ENCODE results near the gene JPH3. TPM values are rescaled to one million over a fixed set of nuclear protein-coding genes. Genes with fewer than 3 reads are reported as not detected.

JPH3 gene
- total and polyA plus RNA-seq, 2 experiments from 2014 or later = 1.8 to 4.8 TPM

GRCh38 chr16:87720446-87720845 lies 118.1 kb downstream of the JPH3 start:
- Histone ChIP-seq H3K36me3 (replicated peaks; ENCODE audit: insufficient read depth, low read depth) (no peaks in the 10 kb centered on the region), H3K9me2 (replicated peaks; ENCODE audit: insufficient read depth) (no peaks in the 10 kb centered on the region), H4K20me1 (ENCODE audit: insufficient read depth, poor library complexity, severe bottlenecking) (peaks cover 2% of the 10 kb centered on the region)

GRCh38 chr16:87721622-87722585 lies 119.6 kb downstream of the JPH3 start:
- WGBS (ENCODE audit: low lambda C conversion rate, missing lambda C conversion rate) = 82% methylated on average over 33 of the region's 33 CpGs
- H3K9me3 ChIP-seq (ENCODE audit: low read depth) = no peaks in the 10 kb centered on the region
- no peak overlapping the region for H3K4me2 ChIP-seq
- DNase-seq (ENCODE audit: low spot score) = no peak
- TF ChIP-seq EZH2phosphoT487 (IDR thresholded peaks at IDR 0.05; ENCODE audit: low read depth, severe bottlenecking, unreplicated experiment) (no peak), CTCF (IDR thresholded peaks at IDR 0.05; ENCODE audit: poor library complexity) (no peak), EZH2 (IDR thresholded peaks at IDR 0.05; ENCODE audit: borderline replicate concordance) (no peak)
- no peak overlapping the region for H3K27ac ChIP-seq
- H3K9me2 ChIP-seq (replicated peaks; ENCODE audit: insufficient read depth) = no peaks in the 10 kb centered on the region
- no peak overlapping the region for H2AFZ ChIP-seq
- H3K4me3 ChIP-seq = no peak overlapping the region
- H3K36me3 ChIP-seq (replicated peaks; ENCODE audit: insufficient read depth, low read depth) = no peaks in the 10 kb centered on the region
- H4K20me1 ChIP-seq (ENCODE audit: insufficient read depth, poor library complexity, severe bottlenecking) = peaks cover 2% of the 10 kb centered on the region
- no peaks in the 10 kb centered on the region for H3K4me1 ChIP-seq (ENCODE audit: insufficient read depth)
- no peaks in the 10 kb centered on the region for H3K27me3 ChIP-seq
- H3K79me2 ChIP-seq = no peaks in the 10 kb centered on the region

More at GRCh38 chr16:87720446-87720845, 118.1 kb downstream of the JPH3 start:
- no peaks in the 10 kb centered on the region for H3K9me3 ChIP-seq (ENCODE audit: low read depth)
- TF ChIP-seq EZH2 (IDR thresholded peaks at IDR 0.05; ENCODE audit: borderline replicate concordance) (no peak), EZH2phosphoT487 (IDR thresholded peaks at IDR 0.05; ENCODE audit: low read depth, severe bottlenecking, unreplicated experiment) (no peak), CTCF (IDR thresholded peaks at IDR 0.05; ENCODE audit: poor library complexity) (no peak)
- 98% methylated on average over 22 of the region's 24 CpGs for WGBS (ENCODE audit: low lambda C conversion rate, missing lambda C conversion rate)
- H3K4me3 ChIP-seq = no peak overlapping the region
- DNase-seq (ENCODE audit: low spot score) = no peak
- H3K27ac ChIP-seq = no peak overlapping the region
- no peak overlapping the region for H2AFZ ChIP-seq
- no peak overlapping the region for H3K4me2 ChIP-seq
- no peaks in the 10 kb centered on the region for H3K79me2 ChIP-seq
- no peaks in the 10 kb centered on the region for H3K4me1 ChIP-seq (ENCODE audit: insufficient read depth)
- H3K27me3 ChIP-seq = no peaks in the 10 kb centered on the region

DNA sequence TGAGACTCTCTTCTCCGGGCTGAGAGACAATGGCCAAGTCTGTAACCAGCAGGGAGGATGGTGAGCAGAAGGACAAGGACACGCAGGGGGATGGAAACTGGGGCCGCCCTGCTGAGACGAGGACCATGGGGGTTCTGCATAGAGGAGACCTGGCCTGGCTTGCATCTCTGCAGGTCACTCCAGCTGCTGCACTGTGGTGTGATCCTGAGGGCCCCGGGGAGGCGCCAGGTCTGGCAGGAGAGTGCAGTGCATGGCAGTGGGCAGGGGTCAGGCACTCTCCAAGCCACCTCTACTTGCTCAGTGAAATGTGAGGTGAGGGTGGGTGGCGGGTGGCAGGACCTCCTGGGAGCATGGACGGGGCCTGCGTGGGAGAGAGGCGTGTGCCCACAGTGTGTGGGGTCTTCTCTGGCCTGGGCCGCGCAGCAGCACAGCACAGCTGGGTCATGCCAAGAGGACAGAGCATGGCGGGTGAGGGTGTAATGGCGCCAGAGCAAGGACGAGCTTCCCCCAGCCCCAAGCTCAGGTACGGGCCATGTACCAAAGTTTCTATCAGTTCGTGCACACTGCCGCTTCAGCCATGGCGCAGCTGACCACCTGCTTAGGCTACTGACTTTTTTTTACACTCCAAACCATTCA lies 120.4 kb downstream of the JPH3 start:
- DNase-seq (ENCODE audit: low spot score) = no peak
- Histone ChIP-seq H3K27me3 (no peaks in the 10 kb centered on the region), H3K4me2 (no peak overlapping the region), H2AFZ (no peak overlapping the region), H4K20me1 (ENCODE audit: insufficient read depth, poor library complexity, severe bottlenecking) (peaks cover 2% of the 10 kb centered on the region), H3K27ac (no peak overlapping the region), H3K9me3 (ENCODE audit: low read depth) (no peaks in the 10 kb centered on the region), H3K79me2 (no peaks in the 10 kb centered on the region), H3K4me3 (no peak overlapping the region), H3K9me2 (replicated peaks; ENCODE audit: insufficient read depth) (no peaks in the 10 kb centered on the region), H3K4me1 (ENCODE audit: insufficient read depth) (no peaks in the 10 kb centered on the region), H3K36me3 (replicated peaks; ENCODE audit: insufficient read depth, low read depth) (no peaks in the 10 kb centered on the region)
- TF ChIP-seq CTCF (IDR thresholded peaks at IDR 0.05; ENCODE audit: poor library complexity) (no peak), EZH2 (IDR thresholded peaks at IDR 0.05; ENCODE audit: borderline replicate concordance) (no peak), EZH2phosphoT487 (IDR thresholded peaks at IDR 0.05; ENCODE audit: low read depth, severe bottlenecking, unreplicated experiment) (no peak)
- 97% methylated on average over 19 of the region's 19 CpGs for WGBS (ENCODE audit: low lambda C conversion rate, missing lambda C conversion rate)
